AG10803 (cell line): ENCODE results near the gene HAL.

Source experiments
- DNase-seq: peaks from one replicate; pipeline ENCODE4 v3.0.0; 2010; ENCODE audit warnings: low read depth
- H3K4me3 ChIP-seq: 2 replicates; pipeline ENCODE4 v1.5.1; 2011; ENCODE audit warnings: mild to moderate bottlenecking, low read length, control low read depth
- CTCF ChIP-seq: conservative IDR thresholded peaks from 2 replicates; pipeline ENCODE4 v1.5.1; 2011; ENCODE audit warnings: mild to moderate bottlenecking, low read length, control low read depth, inconsistent platforms

Gene HAL

GRCh38 chr12:96006727-96007126, 10.6 kb upstream of the HAL start:
- TF ChIP-seq CTCF: no peak
- H3K4me3 ChIP-seq: no peak overlapping the region
- no peak for DNase-seq

GRCh38 chr12:96000858-96001257, 4.7 kb upstream of the HAL start:
- no peak for DNase-seq
- no peak for TF ChIP-seq CTCF
- no peak overlapping the region for H3K4me3 ChIP-seq

- no peak overlapping the region for H3K4me3 ChIP-seq
- no peak for TF ChIP-seq CTCF
- DNase-seq: no peak
These were observed 3.3 kb upstream of the HAL start for GRCh38 chr12:95999484-95999883.

DNA sequence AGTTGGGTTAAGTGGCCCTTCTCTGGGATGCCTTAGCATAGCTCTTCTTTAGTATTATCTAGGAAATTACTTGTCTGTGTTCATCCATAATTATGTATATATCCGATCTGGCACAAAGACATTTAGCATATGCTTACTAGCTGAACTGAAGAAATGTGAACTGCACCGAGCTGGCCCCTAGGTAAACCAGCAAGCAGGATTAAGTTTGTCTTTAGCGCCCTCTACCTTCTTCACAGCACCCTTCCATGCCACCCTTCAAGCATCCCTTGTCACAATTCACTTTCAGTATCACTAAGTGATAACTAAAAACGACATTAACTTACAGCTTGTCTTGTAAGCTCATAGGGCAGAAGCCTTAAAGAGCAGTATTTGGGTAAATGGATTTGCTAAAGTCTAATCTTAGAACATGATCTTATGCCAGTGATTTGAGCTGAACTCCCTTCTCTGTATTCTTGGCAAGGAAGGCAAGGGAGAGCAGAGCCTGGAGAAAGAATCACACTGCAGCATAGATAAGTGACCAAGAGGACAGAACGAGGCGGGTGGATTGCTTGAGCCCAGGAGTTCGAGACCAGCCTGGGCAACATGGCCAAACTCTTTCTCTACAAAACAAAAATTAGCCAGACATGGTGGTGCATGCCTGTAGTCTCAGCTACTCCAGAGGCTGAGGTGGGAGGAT, 2.6 kb upstream of the HAL start:
- H3K4me3 ChIP-seq: no peak overlapping the region
- peak; percentile 64 for TF ChIP-seq CTCF
- peak; percentile 49 for DNase-seq

DNA sequence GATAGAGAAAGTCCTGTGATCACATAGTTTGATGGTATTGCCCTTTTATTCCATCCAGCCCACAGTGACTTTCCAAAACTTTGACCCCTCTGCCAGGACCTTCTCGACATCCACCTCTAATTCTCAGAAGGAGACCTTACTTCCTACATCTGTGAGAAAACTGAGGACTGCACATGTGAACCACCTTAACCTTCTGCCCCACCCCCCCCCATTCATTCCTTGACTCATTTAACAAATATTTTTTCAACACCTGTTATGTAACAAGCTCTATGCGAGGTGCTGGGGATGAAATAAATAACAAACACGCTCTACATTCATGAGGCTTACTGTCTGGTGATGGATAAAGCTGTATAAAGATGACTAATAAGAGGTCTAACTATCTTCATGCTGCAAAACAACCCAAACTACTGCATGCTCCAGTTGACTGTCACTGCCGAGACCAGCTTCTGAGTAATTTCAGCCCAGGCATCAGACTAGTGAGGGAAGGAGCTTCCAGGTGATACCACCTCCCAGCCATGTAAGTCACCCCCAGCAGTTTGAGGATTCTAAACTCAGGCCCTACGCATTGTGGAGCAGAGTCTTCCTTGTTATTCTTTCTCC, 1.9 kb upstream of the HAL start:
- no peak for TF ChIP-seq CTCF
- DNase-seq: no peak
- H3K4me3 ChIP-seq: no peak overlapping the region

GRCh38 chr12:95997276-95997675, 1.1 kb upstream of the HAL start:
- no peak overlapping the region for H3K4me3 ChIP-seq
- TF ChIP-seq CTCF: no peak
- no peak for DNase-seq
